AG04449 (cell line): ENCODE results near the gene REV3L.
"Not testable (repeated sequence)": the region's sequence is repeated elsewhere in the genome, so short reads cannot be mapped to it uniquely, and the experiment has no call there.

Experiments used
- CTCF ChIA-PET: fragments of 350-600 bp; formaldehyde crosslinking; extraction: SDS; loops from one replicate; lab custom pipeline; 2021; ENCODE audit warnings: antibody characterized with exemption; lab: Yijun Ruan, JAX
- POLR2A ChIA-PET: fragments of 400-600, 350-600 bp; formaldehyde crosslinking; extraction: SDS; loops from one replicate; lab custom pipeline; 2020; ENCODE audit warnings: antibody characterized with exemption, inconsistent platforms; lab: Yijun Ruan, JAX
- DNase-seq: peaks from one replicate; pipeline ENCODE4 v3.0.0-alpha.2; 2010; ENCODE audit warnings: low read depth, low spot score
- H3K4me3 ChIP-seq: 2 replicates; pipeline ENCODE4 v1.5.1; 2011; ENCODE audit warnings: low read depth, mild to moderate bottlenecking, control low read depth, low read length
- TF ChIP-seq, protein P1 (sequence below): IDR thresholded peaks from one replicate; pipeline ENCODE4 v1.5.1; 2011; ENCODE audit warnings: mild to moderate bottlenecking, moderate library complexity, low read length, control low read depth, inconsistent platforms; ENCODE audit not compliant: insufficient read depth; ENCODE audit errors: missing control alignments

Gene REV3L

GRCh38 chr6:111477481-111477938 lies 5.5 kb downstream of the REV3L start:
- DNase-seq = no peak
- TF ChIP-seq, protein P1, sequence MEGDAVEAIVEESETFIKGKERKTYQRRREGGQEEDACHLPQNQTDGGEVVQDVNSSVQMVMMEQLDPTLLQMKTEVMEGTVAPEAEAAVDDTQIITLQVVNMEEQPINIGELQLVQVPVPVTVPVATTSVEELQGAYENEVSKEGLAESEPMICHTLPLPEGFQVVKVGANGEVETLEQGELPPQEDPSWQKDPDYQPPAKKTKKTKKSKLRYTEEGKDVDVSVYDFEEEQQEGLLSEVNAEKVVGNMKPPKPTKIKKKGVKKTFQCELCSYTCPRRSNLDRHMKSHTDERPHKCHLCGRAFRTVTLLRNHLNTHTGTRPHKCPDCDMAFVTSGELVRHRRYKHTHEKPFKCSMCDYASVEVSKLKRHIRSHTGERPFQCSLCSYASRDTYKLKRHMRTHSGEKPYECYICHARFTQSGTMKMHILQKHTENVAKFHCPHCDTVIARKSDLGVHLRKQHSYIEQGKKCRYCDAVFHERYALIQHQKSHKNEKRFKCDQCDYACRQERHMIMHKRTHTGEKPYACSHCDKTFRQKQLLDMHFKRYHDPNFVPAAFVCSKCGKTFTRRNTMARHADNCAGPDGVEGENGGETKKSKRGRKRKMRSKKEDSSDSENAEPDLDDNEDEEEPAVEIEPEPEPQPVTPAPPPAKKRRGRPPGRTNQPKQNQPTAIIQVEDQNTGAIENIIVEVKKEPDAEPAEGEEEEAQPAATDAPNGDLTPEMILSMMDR = no peak
- POLR2A ChIA-PET = interaction anchor here (0.6 kb wide), 1 partner anchor 112 kb away, joined by 3 read pairs; no protein-coding TSS in a partner anchor
- no peak overlapping the region for H3K4me3 ChIP-seq
- CTCF ChIA-PET = interaction anchor here (1.1 to 1.9 kb wide), 6 partner anchors 8 to 420 kb away, joined by 3 to 15 read pairs (median 8); partner anchors contain the start of gene TRAF3IP2

- DNase-seq, H3K4me3 ChIP-seq, CTCF ChIA-PET, POLR2A ChIA-PET: not testable (repeated sequence)
Measured at GRCh38 chr6:111476061-111476460, 7.0 kb downstream of the REV3L start.

DNA sequence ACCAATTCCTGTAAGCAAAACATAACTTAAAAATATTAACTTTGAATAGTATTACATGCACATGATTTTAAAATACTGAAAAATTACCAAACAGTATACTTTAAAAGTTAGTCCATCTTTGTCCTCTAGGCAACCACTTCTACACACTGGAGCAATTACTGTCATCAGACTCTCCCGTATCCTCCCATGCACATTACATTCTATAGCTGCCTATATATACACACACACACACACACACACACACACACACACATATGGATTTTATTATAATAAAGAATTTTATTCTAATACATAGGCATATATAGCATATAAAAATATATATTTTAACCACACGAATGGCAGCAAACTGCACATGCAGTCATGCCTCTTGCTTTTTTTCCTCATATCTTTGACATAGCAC lies 8.2 kb downstream of the REV3L start:
- ChIA-PET CTCF (no interaction called here), POLR2A (no interaction called here)
- no peak for DNase-seq
- TF ChIP-seq, protein P1 = no peak
- no peak overlapping the region for H3K4me3 ChIP-seq

GRCh38 chr6:111474106-111474505 lies 8.9 kb downstream of the REV3L start:
- no peak for DNase-seq
- ChIA-PET POLR2A (no interaction called here), CTCF (no interaction called here)
- no peak overlapping the region for H3K4me3 ChIP-seq
- TF ChIP-seq, protein P1 = no peak

DNA sequence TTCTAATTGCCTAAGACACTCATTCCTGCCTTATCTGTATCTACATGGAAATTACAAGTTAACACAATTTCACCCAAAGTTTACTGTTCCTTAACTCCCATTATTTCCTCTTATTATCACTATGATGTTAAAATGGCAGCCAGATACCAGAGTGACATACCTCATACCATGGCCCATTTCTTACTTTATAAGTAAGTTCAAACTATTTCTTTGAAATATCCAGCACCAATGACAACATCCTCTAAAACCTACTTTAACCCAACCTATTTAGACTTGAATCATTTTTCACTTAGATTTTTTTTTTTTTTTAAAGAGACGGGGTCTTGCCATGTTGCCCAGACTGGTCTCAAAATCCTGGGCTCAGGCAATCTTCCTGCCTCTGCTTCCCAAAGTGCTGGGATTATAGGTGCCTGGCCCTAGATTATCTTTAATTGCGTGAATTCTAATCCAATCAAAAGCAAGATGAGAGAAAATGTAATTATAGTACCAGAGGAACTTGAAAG lies 10.0 kb downstream of the REV3L start:
- no peak for DNase-seq
- no peak overlapping the region for H3K4me3 ChIP-seq
- POLR2A ChIA-PET = no interaction called here
- TF ChIP-seq, protein P1 = no peak
- CTCF ChIA-PET = no interaction called here

- H3K4me3 ChIP-seq = no peak overlapping the region
- ChIA-PET POLR2A (no interaction called here), CTCF (no interaction called here)
- TF ChIP-seq, protein P1 = no peak
- no peak for DNase-seq
Measured at GRCh38 chr6:111471958-111472357, 11.1 kb downstream of the REV3L start.

GRCh38 chr6:111471533-111471932 lies 11.5 kb downstream of the REV3L start:
- H3K4me3 ChIP-seq = no peak overlapping the region
- ChIA-PET CTCF (no interaction called here), POLR2A (no interaction called here)
- TF ChIP-seq, protein P1 = no peak
- DNase-seq = no peak
